Tibial nerve (tissue), 4 donors: ENCODE results near the gene MPST. TPM values are rescaled to one million over a fixed set of nuclear protein-coding genes. Genes with fewer than 3 reads are reported as not detected.

Experiments
- DNase-seq, 2 donors: peaks; one replicate each; pipeline ENCODE4 v3.0.0-alpha.2; 2019; ENCODE audit warnings: low spot score in 2 of 2
- H3K27ac ChIP-seq, 4 donors: fragments of 200-600 bp; sonication (generic) in 3 of 4; one replicate each; pipeline ENCODE4 v1.5.1; 2017 to 2019; ENCODE audit warnings: mild to moderate bottlenecking in 1 of 4
- H3K27me3 ChIP-seq, 2 donors: fragments of 200-600 bp; sonication (generic) in 1 of 2; one replicate each; pipeline versions ENCODE4 v1.5.1 to v1.6.0; 2017 to 2019
- H3K36me3 ChIP-seq, 3 donors: fragments of 200-600 bp; sonication (generic); one replicate each; pipeline ENCODE4 v1.5.1; 2018 to 2019
- H3K4me1 ChIP-seq, 4 donors: fragments of 200-600 bp; sonication (generic) in 3 of 4; one replicate each; pipeline ENCODE4 v1.5.1; 2017 to 2019
- H3K4me3 ChIP-seq, 4 donors: fragments of 200-600 bp; sonication (generic) in 3 of 4; one replicate each; pipeline ENCODE4 v1.5.1; 2017 to 2019; ENCODE audit warnings: mild to moderate bottlenecking in 1 of 4, moderate library complexity in 1 of 4
- H3K9me3 ChIP-seq, 4 donors: fragments of 200-600 bp; sonication (generic) in 3 of 4; one replicate each; pipeline ENCODE4 v1.5.1; 2017 to 2019
- CTCF ChIP-seq, 5 experiments: fragments of 200-600 bp in 3 of 5; fragments of 450-650 bp in 2 of 5; sonication (generic) in 3 of 5; IDR thresholded peaks; one replicate each; pipeline ENCODE4 v1.5.1; 2016 to 2019; ENCODE audit warnings: antibody characterized with exemption in 5 of 5, mild to moderate bottlenecking in 3 of 5, moderate library complexity in 2 of 5
- EP300 ChIP-seq, 2 donors: sonication (generic); formaldehyde crosslinking; IDR thresholded peaks; one replicate each; pipeline ENCODE4 v1.6.1; 2017; ENCODE audit warnings: antibody characterized with exemption in 2 of 2, mild to moderate bottlenecking in 1 of 2
- POLR2A ChIP-seq, 2 donors: fragments of 450-650 bp; IDR thresholded peaks; one replicate each; pipeline ENCODE4 v1.6.1; 2017; ENCODE audit warnings: antibody characterized with exemption in 2 of 2, mild to moderate bottlenecking in 2 of 2, moderate library complexity in 2 of 2
- WGBS, 2 donors: methylation state at CpG; one replicate each; pipeline ENCODE4 v1.1.5; 2018; 5-methylcytosine and 5-hydroxymethylcytosine counted together
- total RNA-seq, 4 donors: library from RNA; depleted of rRNA; stranded (reverse); fragments of >200 nt; gene quantifications; one replicate each; pipeline ENCODE4 v1.1.0, GENCODE V29; 2016

MPST gene
- total RNA-seq, 4 donors from 2014 or later = 193 to 258 (median 199) TPM

- peaks cover 0 to 30% (median 13%) of the 10 kb centered on the region in 4 donors for H3K4me1 ChIP-seq
- H3K36me3 ChIP-seq = peaks cover 0 to 9% (median 0%) of the 10 kb centered on the region in 3 donors
- TF ChIP-seq POLR2A (IDR thresholded peaks at IDR 0.05) = no peak
- TF ChIP-seq CTCF (IDR thresholded peaks at IDR 0.05) = no peak
- no peak for TF ChIP-seq EP300 (IDR thresholded peaks at IDR 0.05)
- no peaks in the 10 kb centered on the region for H3K27me3 ChIP-seq
- no peak overlapping the region for H3K27ac ChIP-seq
- H3K9me3 ChIP-seq = no peaks in the 10 kb centered on the region
- DNase-seq = no peak
- no peak overlapping the region for H3K4me3 ChIP-seq
- 81 to 94% methylated on average over 4 of the region's 4 CpGs for WGBS, 2 donors
Observed at GRCh38 chr22:37010174-37010573, 9.4 kb upstream of the MPST start.

- H3K4me3 ChIP-seq = no peak overlapping the region
- H3K27me3 ChIP-seq = no peaks in the 10 kb centered on the region
- H3K27ac ChIP-seq = no peak overlapping the region
- WGBS, 2 donors = 88 to 89% methylated on average over 17 to 20 of the region's 20 CpGs
- peaks cover 0 to 9% (median 0%) of the 10 kb centered on the region in 3 donors for H3K36me3 ChIP-seq
- no peaks in the 10 kb centered on the region for H3K9me3 ChIP-seq
- TF ChIP-seq POLR2A (IDR thresholded peaks at IDR 0.05) = no peak
- no peak for TF ChIP-seq CTCF (IDR thresholded peaks at IDR 0.05)
- TF ChIP-seq EP300 (IDR thresholded peaks at IDR 0.05) = no peak
- no peak for DNase-seq
- peaks cover 0 to 35% (median 15%) of the 10 kb centered on the region in 4 donors for H3K4me1 ChIP-seq
Observed at GRCh38 chr22:37010976-37011375, 8.6 kb upstream of the MPST start.

- peak overlapping the region in 2 of 4 donors; percentile 50 to 65 for H3K27ac ChIP-seq
- peaks cover 0 to 40% (median 16%) of the 10 kb centered on the region in 4 donors for H3K4me1 ChIP-seq
- H3K27me3 ChIP-seq = no peaks in the 10 kb centered on the region
- 93 to 98% methylated on average over 3 of the region's 3 CpGs for WGBS, 2 donors
- no peak overlapping the region for H3K4me3 ChIP-seq
- peaks cover 0 to 14% (median 0%) of the 10 kb centered on the region in 3 donors for H3K36me3 ChIP-seq
- DNase-seq = no peak
- no peak for TF ChIP-seq EP300 (IDR thresholded peaks at IDR 0.05)
- no peak for TF ChIP-seq CTCF (IDR thresholded peaks at IDR 0.05)
- TF ChIP-seq POLR2A (IDR thresholded peaks at IDR 0.05) = no peak
- H3K9me3 ChIP-seq = no peaks in the 10 kb centered on the region
Observed at GRCh38 chr22:37011472-37011871, 8.1 kb upstream of the MPST start.

GRCh38 chr22:37012262-37012904 lies 7.2 kb upstream of the MPST start:
- TF ChIP-seq CTCF (IDR thresholded peaks at IDR 0.05) = no peak
- TF ChIP-seq EP300 (IDR thresholded peaks at IDR 0.05) = no peak
- TF ChIP-seq POLR2A (IDR thresholded peaks at IDR 0.05) = no peak
- Histone ChIP-seq H3K27ac (peak overlapping the region in 3 of 4 donors; percentile 17 to 65 (median 50)), H3K4me3 (no peak overlapping the region), H3K9me3 (no peaks in the 10 kb centered on the region), H3K36me3 (peaks cover 0 to 24% (median 0%) of the 10 kb centered on the region in 3 donors), H3K27me3 (no peaks in the 10 kb centered on the region), H3K4me1 (peaks cover 0 to 49% (median 25%) of the 10 kb centered on the region in 4 donors)
- WGBS, 2 donors = 74 to 80% methylated on average over 8 to 9 of the region's 9 CpGs
- no peak for DNase-seq

GRCh38 chr22:37012956-37013355 lies 6.6 kb upstream of the MPST start:
- Histone ChIP-seq H3K27me3 (no peaks in the 10 kb centered on the region), H3K27ac (peak overlapping the region in 3 of 4 donors; percentile 17 to 65 (median 58)), H3K4me3 (no peak overlapping the region), H3K9me3 (no peaks in the 10 kb centered on the region), H3K4me1 (peaks cover 0 to 55% (median 31%) of the 10 kb centered on the region in 4 donors), H3K36me3 (peaks cover 0 to 29% (median 2%) of the 10 kb centered on the region in 3 donors)
- WGBS, 2 donors = 84 to 95% methylated on average over 10 of the region's 10 CpGs
- TF ChIP-seq EP300 (IDR thresholded peaks at IDR 0.05) = no peak
- TF ChIP-seq CTCF (IDR thresholded peaks at IDR 0.05) = no peak
- DNase-seq = no peak
